Activated CD4-positive, alpha-beta memory T cell treated with anti-CD3 and anti-CD28 coated beads for 36 hours (primary cell): ENCODE results near the gene PGP. TPM values are rescaled to one million over a fixed set of nuclear protein-coding genes. Genes with fewer than 3 reads are reported as not detected.
A peak's percentile ranks its signal among the peaks of the same experiment; 100 is the strongest.

Source experiments
- CTCF ChIA-PET: fragments of 350-600 bp; sonication (Branson Sonifier 250); formaldehyde crosslinking; loops from one replicate; lab custom pipeline; 2021; ENCODE audit warnings: antibody characterized with exemption, inconsistent platforms; lab: Charles Lee
- POLR2A ChIA-PET: fragments of 350-600 bp; sonication (Branson Sonifier 250); formaldehyde crosslinking; loops from one replicate; lab custom pipeline; 2021; ENCODE audit warnings: antibody characterized with exemption; lab: Charles Lee
- DNase-seq: peaks from one replicate; pipeline ENCODE4 v3.0.0-alpha.2; 2020
- H3K27ac Mint-ChIP-seq: one replicate; pipeline ENCODE4 v1.8.0; 2021; ENCODE audit warnings: mixed read lengths
- H3K27me3 Mint-ChIP-seq: one replicate; pipeline ENCODE4 v1.8.0; 2021; ENCODE audit warnings: mixed read lengths
- H3K36me3 Mint-ChIP-seq: one replicate; pipeline ENCODE4 v1.8.0; 2021; ENCODE audit warnings: mixed read lengths
- H3K4me1 Mint-ChIP-seq: one replicate; pipeline ENCODE4 v1.8.0; 2021; ENCODE audit warnings: low read depth, mixed read lengths
- H3K4me3 Mint-ChIP-seq: one replicate; pipeline ENCODE4 v1.8.0; 2021; ENCODE audit warnings: mild to moderate bottlenecking, mixed read lengths
- H3K9me3 Mint-ChIP-seq: one replicate; pipeline ENCODE4 v1.8.0; 2021; ENCODE audit warnings: mixed read lengths
- intact Hi-C: fragments of 100-400 bp; cut with micrococcal nuclease; formaldehyde crosslinking; loops from one replicate; pipeline ENCODE4 v1.15.1; 2023
- total RNA-seq, 2 experiments: library from RNA; stranded (reverse); gene quantifications; one replicate each; pipeline ENCODE4 v1.2.3, GENCODE V29; 2021

PGP gene
- total RNA-seq, 2 experiments from 2014 or later: 19.3 to 19.5 TPM

DNA sequence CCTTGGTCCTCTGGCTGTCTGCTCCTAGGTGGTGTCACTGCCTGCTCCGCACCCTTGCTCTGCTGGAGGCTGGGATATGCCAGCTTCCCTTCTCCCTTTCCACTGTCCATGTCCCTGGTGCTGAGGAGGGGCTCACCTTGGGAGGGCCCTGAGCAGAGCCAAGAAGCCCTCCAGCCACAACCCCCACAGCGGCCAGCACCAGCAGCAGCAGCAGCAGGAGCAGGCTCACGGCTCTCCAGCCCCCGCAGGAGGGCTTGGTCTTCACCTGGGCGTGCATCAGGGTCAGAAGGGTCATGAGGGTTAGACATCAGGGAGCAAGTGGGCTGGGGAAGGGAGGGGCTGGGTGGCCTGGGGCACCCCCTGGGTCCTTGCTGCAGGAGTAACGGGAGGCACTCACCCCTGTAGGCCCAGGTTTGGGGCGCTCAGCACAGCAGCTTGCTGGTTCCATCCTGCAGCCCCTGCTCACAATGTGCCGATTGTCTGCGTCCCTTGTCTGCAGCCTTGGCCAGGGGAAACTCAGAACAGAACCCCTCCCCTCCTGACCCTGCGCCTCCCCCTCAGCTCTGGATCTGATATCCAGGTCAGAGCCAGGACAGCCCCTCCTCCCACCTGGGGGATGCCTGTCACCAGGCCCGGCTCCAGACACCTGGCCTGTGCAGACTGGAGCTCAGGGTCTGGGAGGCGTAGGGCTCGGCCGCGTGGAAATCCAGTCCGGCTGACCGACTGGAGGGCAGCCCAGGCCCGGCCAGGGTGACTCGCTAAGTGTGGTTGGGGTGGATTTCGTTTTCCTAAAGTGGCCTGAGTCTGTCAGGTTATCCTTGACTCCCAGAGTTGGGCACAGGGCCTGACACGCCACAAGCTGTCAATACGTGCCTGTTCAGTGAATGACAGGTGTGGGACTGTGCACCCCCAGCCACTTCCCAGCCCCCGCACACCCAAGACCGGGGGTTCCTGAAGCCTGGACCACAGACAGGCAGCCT, 4.0 kb downstream of the PGP start, which contains the start of gene BRICD5:
BRICD5 (minus strand) TSS at position 478 of the 980 bp plus-strand sequence; CDS start at position 448, 30 bp downstream.
- H3K9me3 Mint-ChIP-seq: no peaks in the 10 kb centered on the region

DNA sequence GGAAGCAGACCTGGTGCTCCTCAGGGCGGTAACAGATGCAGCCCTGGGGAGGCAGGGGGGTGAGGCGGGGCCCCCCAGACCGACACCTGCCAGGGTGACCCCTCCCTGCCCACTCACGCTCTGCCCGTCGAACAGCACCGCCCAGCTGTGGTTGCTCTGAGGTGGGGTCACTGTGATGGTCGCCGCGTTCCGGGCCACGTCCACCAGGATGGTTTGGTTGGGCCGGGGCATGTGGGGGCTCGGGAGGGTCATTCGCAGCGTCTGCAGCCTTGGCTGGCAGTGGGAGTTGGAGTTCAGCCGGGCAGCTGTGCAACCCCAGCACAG, 4.7 kb downstream of the PGP start:
- CTCF ChIA-PET: no interaction called here

More for the DNA sequence above, 4.0 kb downstream of the PGP start, which contains the start of gene BRICD5:
- Mint-ChIP-seq H3K4me3 (no peak within 1 kb of the TSS), H3K4me1 (peaks cover 37% of the 10 kb centered on the region), H3K36me3 (peaks cover 36% of the 10 kb centered on the region), H3K27me3 (no peaks in the 10 kb centered on the region), H3K27ac (no peak within 1 kb of the TSS)
- ChIA-PET CTCF (no interaction called here), POLR2A (no interaction called here)
- intact Hi-C loops: no loop called here
- DNase-seq: no peak

DNA sequence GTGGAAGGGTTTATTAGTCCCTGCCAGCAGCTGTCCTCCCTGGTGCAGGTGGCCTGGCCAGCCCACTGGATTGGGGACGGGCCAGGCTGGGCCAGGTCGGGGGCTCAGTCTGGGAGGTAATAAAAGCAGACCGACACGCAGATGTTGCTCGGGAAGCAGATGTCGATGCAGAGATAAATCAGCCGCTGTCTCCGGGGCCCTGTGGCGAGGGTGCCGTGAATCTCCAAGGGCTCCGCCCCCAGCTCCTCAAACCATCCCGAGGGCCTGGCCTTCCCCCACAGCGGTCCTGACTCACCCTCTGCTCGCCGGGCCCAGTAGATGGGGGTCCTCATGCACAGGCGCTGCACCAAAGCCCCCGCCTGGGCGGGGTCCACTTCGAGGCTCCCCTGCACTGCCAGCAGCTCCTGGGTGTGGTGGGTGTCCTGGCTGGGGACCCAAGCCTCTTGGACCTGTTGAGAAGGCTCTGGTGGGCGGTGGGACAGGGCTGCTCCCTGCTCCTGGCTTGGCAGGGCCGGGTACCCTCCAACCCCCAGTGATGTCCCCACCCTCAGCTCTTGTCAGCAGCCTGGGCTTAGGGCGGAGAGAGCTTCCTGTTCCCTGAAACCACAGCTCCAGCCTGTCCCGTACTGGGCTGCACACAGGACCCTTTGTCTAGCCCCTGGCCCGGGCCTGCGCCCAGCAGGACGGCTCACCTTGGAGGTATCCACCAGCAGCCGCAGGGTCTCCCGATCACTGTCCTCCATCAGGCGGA, 5.2 kb downstream of the PGP start:
- POLR2A ChIA-PET: no interaction called here
- H3K27ac Mint-ChIP-seq: no peak overlapping the region
- H3K27me3 Mint-ChIP-seq: no peaks in the 10 kb centered on the region
- DNase-seq: no peak
- H3K4me3 Mint-ChIP-seq: no peak overlapping the region
- peaks cover 38% of the 10 kb centered on the region for H3K36me3 Mint-ChIP-seq
- CTCF ChIA-PET: no interaction called here
- intact Hi-C loops: loop anchor here (5.0 kb wide), 1 partner anchor 43 kb away; the partner anchor contains the start of gene ECI1
- peaks cover 39% of the 10 kb centered on the region for H3K4me1 Mint-ChIP-seq
- H3K9me3 Mint-ChIP-seq: no peaks in the 10 kb centered on the region

More for the DNA sequence above, 4.7 kb downstream of the PGP start:
- H3K36me3 Mint-ChIP-seq: peaks cover 36% of the 10 kb centered on the region
- peaks cover 35% of the 10 kb centered on the region for H3K4me1 Mint-ChIP-seq
- no peak overlapping the region for H3K27ac Mint-ChIP-seq
- H3K27me3 Mint-ChIP-seq: no peaks in the 10 kb centered on the region
- POLR2A ChIA-PET: no interaction called here
- no peaks in the 10 kb centered on the region for H3K9me3 Mint-ChIP-seq
- H3K4me3 Mint-ChIP-seq: no peak overlapping the region
- no peak for DNase-seq
- intact Hi-C loops: no loop called here

DNA sequence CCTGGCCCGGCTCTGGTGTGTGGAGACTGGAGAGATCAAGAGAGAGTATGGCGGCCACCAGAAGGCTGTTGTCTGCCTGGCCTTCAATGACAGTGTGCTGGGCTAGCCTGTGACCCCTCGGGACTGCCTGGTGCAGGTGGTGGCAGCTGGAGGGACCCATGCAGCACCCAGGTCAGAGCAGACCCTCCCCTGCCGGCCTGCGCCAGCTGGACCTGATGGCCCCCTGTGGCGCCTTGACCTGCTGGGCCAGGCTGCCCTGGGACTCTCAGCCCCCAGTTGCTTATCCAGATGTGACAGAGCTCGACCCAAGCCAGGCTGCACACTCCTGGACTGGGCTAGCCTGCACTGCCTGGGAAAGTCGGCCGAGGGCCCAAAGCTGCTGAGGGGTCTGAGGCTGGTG, 5.9 kb downstream of the PGP start:
- no peak overlapping the region for H3K27ac Mint-ChIP-seq
- H3K36me3 Mint-ChIP-seq: peaks cover 38% of the 10 kb centered on the region
- POLR2A ChIA-PET: no interaction called here
- no peak for DNase-seq
- no peaks in the 10 kb centered on the region for H3K9me3 Mint-ChIP-seq
- no peaks in the 10 kb centered on the region for H3K27me3 Mint-ChIP-seq
- intact Hi-C loops: loop anchor here (5.0 kb wide), 1 partner anchor 44 kb away; the partner anchor contains the start of gene ECI1
- peaks cover 41% of the 10 kb centered on the region for H3K4me1 Mint-ChIP-seq
- H3K4me3 Mint-ChIP-seq: no peak overlapping the region
- CTCF ChIA-PET: no interaction called here

DNA sequence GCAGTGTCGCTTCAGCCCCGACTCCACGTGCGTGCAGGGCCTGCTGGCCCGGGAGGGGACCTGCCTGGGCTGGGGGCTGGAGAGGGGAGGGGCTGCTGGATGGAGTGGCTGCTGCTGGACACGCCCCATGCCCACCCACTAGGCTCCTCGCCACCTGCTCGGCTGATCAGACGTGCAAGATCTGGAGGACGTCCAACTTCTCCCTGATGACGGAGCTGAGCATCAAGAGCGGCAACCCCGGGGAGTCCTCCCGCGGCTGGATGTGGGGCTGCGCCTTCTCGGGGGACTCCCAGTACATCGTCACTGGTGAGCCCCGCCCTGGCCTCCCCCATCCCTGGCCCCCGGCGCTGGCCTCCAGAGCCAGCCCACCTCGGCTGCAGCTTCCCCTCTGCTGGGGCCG, 6.3 kb downstream of the PGP start:
- no peaks in the 10 kb centered on the region for H3K9me3 Mint-ChIP-seq
- DNase-seq: no peak
- CTCF ChIA-PET: no interaction called here
- intact Hi-C loops: loop anchor here (5.0 kb wide), 1 partner anchor 44 kb away; the partner anchor contains the start of gene ECI1
- POLR2A ChIA-PET: no interaction called here
- no peaks in the 10 kb centered on the region for H3K27me3 Mint-ChIP-seq
- H3K4me1 Mint-ChIP-seq: peaks cover 41% of the 10 kb centered on the region
- no peak overlapping the region for H3K27ac Mint-ChIP-seq
- peaks cover 34% of the 10 kb centered on the region for H3K36me3 Mint-ChIP-seq
- no peak overlapping the region for H3K4me3 Mint-ChIP-seq

DNA sequence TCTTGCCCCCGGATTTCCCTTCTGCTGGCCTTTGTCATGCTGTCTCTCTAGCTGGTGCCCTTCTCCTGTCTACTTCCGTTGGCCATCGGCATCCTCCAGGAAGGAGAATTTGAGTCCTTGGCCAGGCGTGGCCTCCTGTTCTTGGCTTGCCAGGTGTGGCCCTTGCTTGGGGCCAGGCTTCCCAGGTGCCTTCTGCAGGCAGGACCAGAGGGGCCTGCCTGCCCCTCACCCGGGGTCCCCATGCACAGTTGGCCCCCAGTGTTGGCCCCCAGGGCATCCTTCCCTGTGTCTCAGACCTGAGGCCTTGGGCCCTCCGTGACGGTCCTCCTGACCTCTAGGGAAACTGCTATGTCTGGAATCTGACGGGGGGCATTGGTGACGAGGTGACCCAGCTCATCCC, 6.8 kb downstream of the PGP start:
- Mint-ChIP-seq H3K4me1 (peaks cover 37% of the 10 kb centered on the region), H3K9me3 (no peaks in the 10 kb centered on the region), H3K27me3 (no peaks in the 10 kb centered on the region), H3K4me3 (peak overlapping the region; percentile 49), H3K36me3 (peaks cover 31% of the 10 kb centered on the region), H3K27ac (peak overlapping the region; percentile 54)
- no peak for DNase-seq
- intact Hi-C loops: loop anchor here (5.0 kb wide), 1 partner anchor 44 kb away; the partner anchor contains the start of gene ECI1
- ChIA-PET POLR2A (no interaction called here), CTCF (no interaction called here)

DNA sequence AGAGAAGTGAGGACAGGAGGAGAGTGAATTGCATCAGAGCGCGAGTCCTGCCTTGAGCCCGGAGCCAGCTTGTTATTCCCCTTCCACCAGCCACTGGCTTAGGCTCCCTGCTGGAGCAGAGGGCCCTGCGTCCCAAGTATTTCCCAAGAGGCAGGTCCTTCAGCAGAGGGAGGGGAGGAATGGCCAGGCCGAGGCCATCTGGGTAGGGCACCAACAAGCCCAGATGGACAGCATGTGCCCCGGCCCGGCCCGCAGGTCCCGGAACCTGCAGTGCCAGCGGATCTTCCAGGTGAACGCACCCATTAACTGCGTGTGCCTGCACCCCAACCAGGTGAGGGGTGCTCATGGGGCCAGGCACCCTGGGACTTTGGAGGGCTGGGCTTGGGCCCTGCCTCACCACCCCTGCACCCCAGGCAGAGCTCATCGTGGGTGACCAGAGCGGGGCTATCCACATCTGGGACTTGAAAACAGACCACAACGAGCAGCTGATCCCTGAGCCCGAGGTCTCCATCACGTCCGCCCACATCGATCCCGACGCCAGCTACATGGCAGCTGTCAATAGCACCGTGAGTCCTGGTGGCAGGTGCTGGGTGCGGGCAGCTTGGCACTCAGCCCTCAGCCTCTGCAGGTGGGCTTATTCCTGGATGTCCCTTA, 7.7 kb downstream of the PGP start:
- intact Hi-C loops: loop anchor here (5.0 kb wide), 1 partner anchor 45 kb away; the partner anchor contains the start of gene ECI1
- Mint-ChIP-seq H3K27me3 (no peaks in the 10 kb centered on the region), H3K4me1 (peaks cover 29% of the 10 kb centered on the region), H3K4me3 (peak overlapping the region; percentile 84), H3K9me3 (no peaks in the 10 kb centered on the region), H3K36me3 (peaks cover 24% of the 10 kb centered on the region), H3K27ac (peak overlapping the region; percentile 77)
- CTCF ChIA-PET: interaction anchor here (0.7 to 1.3 kb wide), 3 partner anchors 8 to 45 kb away, joined by 3 to 4 read pairs (median 3); partner anchors contain the start of genes ECI1 and PGP
- no peak for DNase-seq
- POLR2A ChIA-PET: interaction anchor here (0.6 to 2.1 kb wide), 4 partner anchors 7 to 384 kb away, joined by 3 to 13 read pairs (median 4); partner anchors contain the start of genes PGP and TRAF7

DNA sequence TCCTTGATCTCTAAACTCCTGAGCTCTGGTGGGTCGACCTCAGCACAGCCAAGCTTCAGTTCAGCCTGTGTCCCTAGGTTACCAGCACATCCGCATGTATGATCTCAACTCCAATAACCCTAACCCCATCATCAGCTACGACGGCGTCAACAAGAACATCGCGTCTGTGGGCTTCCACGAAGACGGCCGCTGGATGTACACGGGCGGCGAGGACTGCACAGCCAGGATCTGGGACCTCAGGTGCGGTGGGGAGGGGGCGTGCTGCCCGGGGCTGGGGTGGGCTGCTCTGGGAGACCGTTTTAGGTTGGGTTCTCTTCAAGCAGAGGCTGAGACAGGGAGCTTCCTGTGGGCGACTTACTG, 8.2 kb downstream of the PGP start:
- POLR2A ChIA-PET: interaction anchor here (0.6 to 2.1 kb wide), 5 partner anchors 8 to 384 kb away, joined by 3 to 13 read pairs (median 4); partner anchors contain the start of genes ECI1, PGP and TRAF7
- Mint-ChIP-seq H3K36me3 (peaks cover 24% of the 10 kb centered on the region), H3K4me1 (peaks cover 26% of the 10 kb centered on the region), H3K27me3 (no peaks in the 10 kb centered on the region), H3K27ac (peak overlapping the region; percentile 77), H3K4me3 (peak overlapping the region; percentile 84), H3K9me3 (no peaks in the 10 kb centered on the region)
- intact Hi-C loops: loop anchor here (5.0 kb wide), 1 partner anchor 46 kb away; the partner anchor contains the start of gene ECI1
- CTCF ChIA-PET: interaction anchor here (0.7 to 1.3 kb wide), 3 partner anchors 8 to 45 kb away, joined by 3 to 4 read pairs (median 3); partner anchors contain the start of genes ECI1 and PGP
- DNase-seq: no peak

GRCh38 chr16:2205967-2206313, 8.7 kb downstream of the PGP start:
- H3K27me3 Mint-ChIP-seq: no peaks in the 10 kb centered on the region
- POLR2A ChIA-PET: interaction anchor here (1.4 to 2.1 kb wide), 2 partner anchors 8 to 46 kb away, joined by 6 to 13 read pairs; partner anchors contain the start of genes ECI1 and PGP

GRCh38 chr16:2205104-2205966, 9.3 kb downstream of the PGP start, which contains the start of gene MLST8:
MLST8 (plus strand) TSS chr16:2205454; CDS start chr16:2206086, 632 bp downstream.
- H3K4me1 Mint-ChIP-seq: peaks cover 26% of the 10 kb centered on the region
- H3K27ac Mint-ChIP-seq: peak within 1 kb of the TSS; percentile 79
- ChIA-PET CTCF (interaction anchor here (0.6 to 0.7 kb wide), 2 partner anchors 11 to 39 kb away, joined by 3 read pairs; no protein-coding TSS in a partner anchor), POLR2A (interaction anchor here (1.4 to 2.1 kb wide), 2 partner anchors 9 to 47 kb away, joined by 6 to 13 read pairs; partner anchors contain the start of genes ECI1 and PGP)
- no peaks in the 10 kb centered on the region for H3K9me3 Mint-ChIP-seq
- no peaks in the 10 kb centered on the region for H3K27me3 Mint-ChIP-seq
- peaks cover 24% of the 10 kb centered on the region for H3K36me3 Mint-ChIP-seq
- peak within 1 kb of the TSS; percentile 84 for H3K4me3 Mint-ChIP-seq
- peak; percentile 89 for DNase-seq
- intact Hi-C loops: loop anchor here (1.0 to 5.0 kb wide), 3 partner anchors 10 to 47 kb away; partner anchors contain the start of genes E4F1 and ECI1

More at GRCh38 chr16:2205967-2206313, 8.7 kb downstream of the PGP start:
- intact Hi-C loops: loop anchor here (1.0 to 5.0 kb wide), 3 partner anchors 9 to 46 kb away; partner anchors contain the start of genes E4F1 and ECI1
- CTCF ChIA-PET: interaction anchor here (0.7 to 1.3 kb wide), 2 partner anchors 9 to 46 kb away, joined by 3 to 4 read pairs; partner anchors contain the start of genes ECI1 and PGP
- peaks cover 26% of the 10 kb centered on the region for H3K4me1 Mint-ChIP-seq
- H3K36me3 Mint-ChIP-seq: peaks cover 24% of the 10 kb centered on the region
- H3K9me3 Mint-ChIP-seq: no peaks in the 10 kb centered on the region
- H3K27ac Mint-ChIP-seq: peak overlapping the region; percentile 77
- H3K4me3 Mint-ChIP-seq: peak overlapping the region; percentile 84
- no peak for DNase-seq
